Esophagus muscularis mucosa (tissue), 3 donors: ENCODE data around the gene CFHR3.
"Not testable (repeated sequence)": the region's sequence is repeated elsewhere in the genome, so short reads cannot be mapped to it uniquely, and the experiment has no call there.

Source experiments
- CTCF ChIP-seq, 3 experiments: fragments of 200-600 bp in 2 of 3; fragments of 450-650 bp in 1 of 3; sonication (generic) in 2 of 3; IDR thresholded peaks; one replicate each; pipeline ENCODE4 v1.5.1; 2017 to 2019; ENCODE audit warnings: antibody characterized with exemption in 3 of 3, mild to moderate bottlenecking in 2 of 3, moderate library complexity in 1 of 3
- POLR2A ChIP-seq: fragments of 450-650 bp; IDR thresholded peaks from one replicate; pipeline ENCODE4 v1.6.1; 2017; ENCODE audit warnings: antibody characterized with exemption, moderate library complexity, mild to moderate bottlenecking, low read depth

DNA sequence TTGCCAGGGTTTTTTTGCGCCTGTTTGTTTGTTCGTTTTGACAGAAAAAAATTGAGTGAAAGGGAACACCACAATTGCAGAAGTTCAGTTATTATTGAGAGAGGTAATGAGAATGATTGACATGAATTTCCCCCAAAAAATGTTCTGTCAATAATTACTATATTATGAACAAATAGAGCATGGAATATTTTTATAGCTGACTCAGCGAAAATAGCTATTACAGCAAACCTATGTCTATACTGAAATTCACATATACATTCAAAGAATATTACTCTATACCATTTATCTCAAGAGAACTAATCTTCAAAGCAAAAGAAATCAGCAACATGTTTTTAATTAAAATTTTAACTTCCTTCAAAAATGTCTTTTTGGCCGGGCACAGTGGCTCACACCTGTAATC, 4.8 kb upstream of the CFHR3 start:
- TF ChIP-seq POLR2A; CTCF (IDR thresholded peaks at IDR 0.05): not testable (repeated sequence)
